CD4-positive, alpha-beta T cell (primary cell): ENCODE measurements around the gene CENPA. TPM values are rescaled to one million over a fixed set of nuclear protein-coding genes. Genes with fewer than 3 reads are reported as not detected.
"Not testable (repeated sequence)": the region's sequence is repeated elsewhere in the genome, so short reads cannot be mapped to it uniquely, and the experiment has no call there.

Source experiments
- ATAC-seq: fragments of 200-7000 bp; cut with Tn5 transposase; one replicate; pipeline ENCODE4 v1.10.0; 2022; ENCODE audit warnings: mild to moderate bottlenecking; ENCODE audit not compliant: poor library complexity
- CTCF ChIA-PET: fragments of 350-600 bp; sonication (Branson Sonifier 250); formaldehyde crosslinking; loops from one replicate; lab custom pipeline; 2021; ENCODE audit warnings: antibody characterized with exemption, inconsistent platforms; lab: Charles Lee
- POLR2A ChIA-PET: fragments of 350-600 bp; sonication (Branson Sonifier 250); formaldehyde crosslinking; loops from one replicate; lab custom pipeline; 2021; ENCODE audit warnings: antibody characterized with exemption, inconsistent platforms; lab: Charles Lee
- DNase-seq, 14 experiments: peaks; one replicate each; pipeline ENCODE4 v3.0.0-alpha.2; 2013 to 2020; ENCODE audit warnings: mixed read lengths in 2 of 14
- H3K27ac ChIP-seq, 2 donors: one replicate each; pipeline versions ENCODE4 v1.5.1 to v1.7.0; 2013; ENCODE audit warnings: low read length in 2 of 2, low read depth in 1 of 2, mild to moderate bottlenecking in 1 of 2
- H3K27me3 ChIP-seq, 2 experiments: 1 replicate in 1 of 2; 2 replicates in 1 of 2; pipeline versions ENCODE4 v1.6.1 to v1.7.0; 2013; ENCODE audit warnings: low read length in 2 of 2, control low read depth in 1 of 2, mild to moderate bottlenecking in 1 of 2, moderate library complexity in 1 of 2; ENCODE audit not compliant: insufficient read depth in 2 of 2, control insufficient read depth in 1 of 2
- H3K36me3 ChIP-seq: one replicate; pipeline ENCODE4 v1.6.1; 2013; ENCODE audit warnings: low read length, control low read depth; ENCODE audit not compliant: insufficient read depth
- H3K4me1 ChIP-seq: one replicate; pipeline ENCODE4 v1.6.1; 2013; ENCODE audit warnings: low read length, control low read depth; ENCODE audit not compliant: insufficient read depth
- H3K4me3 ChIP-seq: one replicate; pipeline ENCODE4 v1.5.1; 2013; ENCODE audit warnings: mild to moderate bottlenecking, low read length, moderate library complexity
- H3K9me3 ChIP-seq, 2 experiments: 1 replicate in 1 of 2; 2 replicates in 1 of 2; pipeline versions ENCODE4 v1.6.1 to v1.7.0; 2013; ENCODE audit warnings: low read length in 2 of 2, mild to moderate bottlenecking in 2 of 2, control low read depth in 1 of 2, moderate library complexity in 1 of 2; ENCODE audit not compliant: control insufficient read depth in 1 of 2, insufficient read depth in 1 of 2
- H3K27ac Mint-ChIP-seq: one replicate; pipeline ENCODE4 v1.8.0; 2020; ENCODE audit warnings: mixed read lengths
- H3K27me3 Mint-ChIP-seq: one replicate; pipeline ENCODE4 v1.8.0; 2021; ENCODE audit warnings: mixed read lengths
- H3K36me3 Mint-ChIP-seq: one replicate; pipeline ENCODE4 v1.8.0; 2021; ENCODE audit warnings: low read depth, mixed read lengths
- H3K4me1 Mint-ChIP-seq: one replicate; pipeline ENCODE4 v1.8.0; 2021; ENCODE audit warnings: low read depth, mixed read lengths
- H3K4me3 Mint-ChIP-seq: one replicate; pipeline ENCODE4 v1.8.0; 2020; ENCODE audit warnings: mild to moderate bottlenecking, mixed read lengths
- H3K9me3 Mint-ChIP-seq: one replicate; pipeline ENCODE4 v1.8.0; 2020; ENCODE audit warnings: mixed read lengths
- intact Hi-C, 2 experiments: fragments of 100-400 bp; cut with DNase I in 1 of 2; cut with micrococcal nuclease in 1 of 2; formaldehyde crosslinking; loops; one replicate each; pipeline versions ENCODE4 v1.15.1 to v1.9.0; 2023 to 2025; cut with DNase I, micrococcal nuclease
- total RNA-seq, 174 experiments: library from RNA in 2 of 174; stranded (reverse) in 2 of 174; gene quantifications; one replicate each; pipeline ENCODE4 v1.2.3 and lab custom pipeline; 2021 to 2026
- TF ChIP-seq, protein P1 (sequence below): fragments of 200-600 bp; IDR thresholded peaks from one replicate; pipeline ENCODE4 v1.8.0; 2022; ENCODE audit warnings: antibody characterized with exemption, mild to moderate bottlenecking

Gene CENPA
- total RNA-seq, 2 experiments from 2014 or later: 1.0 to 1.1 TPM

GRCh38 chr2:26745609-26746327, 40.1 kb upstream of the CENPA start:
- no peak overlapping the region for H3K4me3 ChIP-seq
- POLR2A ChIA-PET: no interaction called here
- ATAC-seq (peak; percentile 78), DNase-seq (peak; percentile 61 to 87 (median 72))
- H3K4me1 Mint-ChIP-seq: peaks cover 4% of the 10 kb centered on the region
- H3K27ac Mint-ChIP-seq: no peak overlapping the region
- no peak overlapping the region for H3K4me3 Mint-ChIP-seq
- H3K36me3 ChIP-seq: no peaks in the 10 kb centered on the region
- no peaks in the 10 kb centered on the region for H3K9me3 ChIP-seq
- no peaks in the 10 kb centered on the region for H3K9me3 Mint-ChIP-seq
- no peak overlapping the region for H3K27ac ChIP-seq
- no peaks in the 10 kb centered on the region for H3K27me3 Mint-ChIP-seq
- H3K36me3 Mint-ChIP-seq: no peaks in the 10 kb centered on the region
- H3K4me1 ChIP-seq: no peaks in the 10 kb centered on the region
- TF ChIP-seq, protein P1, sequence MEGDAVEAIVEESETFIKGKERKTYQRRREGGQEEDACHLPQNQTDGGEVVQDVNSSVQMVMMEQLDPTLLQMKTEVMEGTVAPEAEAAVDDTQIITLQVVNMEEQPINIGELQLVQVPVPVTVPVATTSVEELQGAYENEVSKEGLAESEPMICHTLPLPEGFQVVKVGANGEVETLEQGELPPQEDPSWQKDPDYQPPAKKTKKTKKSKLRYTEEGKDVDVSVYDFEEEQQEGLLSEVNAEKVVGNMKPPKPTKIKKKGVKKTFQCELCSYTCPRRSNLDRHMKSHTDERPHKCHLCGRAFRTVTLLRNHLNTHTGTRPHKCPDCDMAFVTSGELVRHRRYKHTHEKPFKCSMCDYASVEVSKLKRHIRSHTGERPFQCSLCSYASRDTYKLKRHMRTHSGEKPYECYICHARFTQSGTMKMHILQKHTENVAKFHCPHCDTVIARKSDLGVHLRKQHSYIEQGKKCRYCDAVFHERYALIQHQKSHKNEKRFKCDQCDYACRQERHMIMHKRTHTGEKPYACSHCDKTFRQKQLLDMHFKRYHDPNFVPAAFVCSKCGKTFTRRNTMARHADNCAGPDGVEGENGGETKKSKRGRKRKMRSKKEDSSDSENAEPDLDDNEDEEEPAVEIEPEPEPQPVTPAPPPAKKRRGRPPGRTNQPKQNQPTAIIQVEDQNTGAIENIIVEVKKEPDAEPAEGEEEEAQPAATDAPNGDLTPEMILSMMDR: peak; percentile 93
- CTCF ChIA-PET: interaction anchor here (1.7 kb wide), 1 partner anchor 140 kb away, joined by 5 read pairs; no protein-coding TSS in a partner anchor
- no peaks in the 10 kb centered on the region for H3K27me3 ChIP-seq
- intact Hi-C loops: loop anchor here (1.0 to 5.0 kb wide), 3 partner anchors 140 to 793 kb away; no protein-coding TSS in a partner anchor

GRCh38 chr2:26746934-26747333, 38.9 kb upstream of the CENPA start:
- no peaks in the 10 kb centered on the region for H3K27me3 Mint-ChIP-seq

DNA sequence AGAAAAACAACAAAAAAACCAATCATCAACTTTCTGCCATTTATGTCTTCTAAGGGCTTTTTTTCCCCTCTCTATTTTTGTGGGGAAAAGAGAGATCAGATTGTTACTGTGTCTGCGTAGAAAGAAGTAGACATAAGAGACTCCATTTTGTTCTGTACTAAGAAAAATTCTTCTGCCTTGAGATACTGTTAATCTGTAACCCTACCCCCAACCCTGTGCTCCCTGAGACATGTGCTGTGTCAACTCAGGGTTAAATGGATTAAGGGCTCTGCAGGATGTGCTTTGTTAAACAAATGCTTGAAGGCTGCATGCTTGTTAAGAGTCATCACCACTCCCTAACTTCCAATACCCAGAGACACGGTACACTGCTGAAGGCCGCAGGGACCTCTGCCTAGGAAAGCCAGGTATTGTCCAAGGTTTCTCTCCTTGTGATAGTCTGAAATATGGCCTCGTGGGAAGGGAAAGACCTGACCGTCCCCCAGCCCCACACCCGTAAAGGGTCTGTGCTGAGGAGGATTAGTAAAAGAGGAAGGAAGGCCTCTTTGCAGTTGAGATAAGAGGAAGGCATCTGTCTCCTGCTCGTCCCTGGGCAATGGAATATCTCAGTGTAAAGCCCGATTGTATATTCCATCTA, 36.0 kb upstream of the CENPA start:
- H3K9me3 Mint-ChIP-seq, H3K4me1 Mint-ChIP-seq, ATAC-seq, H3K36me3 ChIP-seq, POLR2A ChIA-PET, H3K27me3 ChIP-seq, H3K9me3 ChIP-seq, H3K36me3 Mint-ChIP-seq, H3K4me3 ChIP-seq, DNase-seq, H3K27me3 Mint-ChIP-seq, H3K4me3 Mint-ChIP-seq, H3K4me1 ChIP-seq, CTCF ChIA-PET, H3K27ac Mint-ChIP-seq, H3K27ac ChIP-seq: not testable (repeated sequence)
- intact Hi-C loops: loop anchor here in 1 of 2 experiments (5.0 kb wide), 1 partner anchor 798 kb away; no protein-coding TSS in a partner anchor

More at GRCh38 chr2:26746934-26747333, 38.9 kb upstream of the CENPA start:
- Histone ChIP-seq H3K27ac (no peak overlapping the region), H3K27me3 (no peaks in the 10 kb centered on the region), H3K9me3 (no peaks in the 10 kb centered on the region), H3K4me1 (no peaks in the 10 kb centered on the region), H3K4me3 (no peak overlapping the region), H3K36me3 (no peaks in the 10 kb centered on the region)
- intact Hi-C loops: loop anchor here in 1 of 2 experiments (5.0 kb wide), 1 partner anchor 795 kb away; no protein-coding TSS in a partner anchor
- CTCF ChIA-PET: no interaction called here
- no peaks in the 10 kb centered on the region for H3K9me3 Mint-ChIP-seq
- TF ChIP-seq, protein P1: no peak
- H3K4me1 Mint-ChIP-seq: no peaks in the 10 kb centered on the region
- ATAC-seq (no peak), DNase-seq (no peak)
- H3K4me3 Mint-ChIP-seq: no peak overlapping the region
- no peaks in the 10 kb centered on the region for H3K36me3 Mint-ChIP-seq
- POLR2A ChIA-PET: no interaction called here
- no peak overlapping the region for H3K27ac Mint-ChIP-seq

DNA sequence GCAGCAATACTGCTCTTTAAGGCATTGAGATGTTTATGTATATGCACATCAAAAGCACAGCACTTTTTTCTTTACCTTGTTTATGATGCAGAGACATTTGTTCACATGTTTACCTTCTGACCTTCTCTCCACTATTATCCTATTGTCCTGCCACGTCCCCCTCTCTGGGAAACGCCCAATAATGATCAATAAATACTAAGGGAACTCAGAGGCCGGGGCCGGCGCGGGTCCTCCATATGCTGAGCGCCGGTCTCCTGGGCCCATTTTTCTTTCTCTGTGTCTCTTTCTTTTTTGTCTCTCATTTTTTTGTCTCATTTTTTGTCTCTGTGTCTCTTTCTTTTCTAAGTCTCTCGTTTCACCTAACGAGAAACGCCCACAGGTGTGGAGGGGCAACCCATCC, 35.4 kb upstream of the CENPA start:
- H3K36me3 Mint-ChIP-seq, H3K27ac Mint-ChIP-seq, intact Hi-C loops, H3K4me3 Mint-ChIP-seq, DNase-seq, ATAC-seq, H3K36me3 ChIP-seq, H3K9me3 ChIP-seq, H3K4me3 ChIP-seq, H3K4me1 ChIP-seq, H3K27ac ChIP-seq, H3K27me3 Mint-ChIP-seq, POLR2A ChIA-PET, CTCF ChIA-PET, H3K4me1 Mint-ChIP-seq, H3K9me3 Mint-ChIP-seq, H3K27me3 ChIP-seq: not testable (repeated sequence)
